HepG2 (cell line): ENCODE results near the gene GNG4. TPM values are rescaled to one million over a fixed set of nuclear protein-coding genes. Genes with fewer than 3 reads are reported as not detected.

Experiments
- ATAC-seq: fragments of 200-7000 bp; cut with Tn5 transposase; 3 replicates; pipeline ENCODE4 v1.9.1; 2020; ENCODE audit warnings: mild to moderate bottlenecking, moderate library complexity
- BruUV-seq: library from RNA; stranded (reverse); fragments of 400-500 nt; replicated peaks from 2 replicates; lab custom pipeline; 2021; lab: Mats Ljungman, UMichigan
- CTCF ChIA-PET: fragments of 300-600 bp; formaldehyde crosslinking; extraction: SDS; loops from one replicate; lab custom pipeline; 2021; ENCODE audit warnings: low total read pairs, inconsistent platforms, low intra/inter-chr PET ratio; lab: Yijun Ruan, JAX
- POLR2A ChIA-PET: fragments of 350-600 bp; sonication (Branson Sonifier 250); formaldehyde crosslinking; loops from one replicate; lab custom pipeline; 2020; ENCODE audit warnings: antibody characterized with exemption, inconsistent platforms; lab: Yijun Ruan, JAX
- DNase-seq: peaks from one replicate; pipeline ENCODE4 v3.0.0-alpha.2; 2015; ENCODE audit warnings: low spot score
- FAIRE-seq: peaks from 3 replicates; lab custom pipeline; 2011; peaks lifted over from hg19 to GRCh38; lab: Jason Lieb, UNC
- H2AFZ ChIP-seq: one replicate; pipeline ENCODE4 v1.6.1; 2011; ENCODE audit warnings: low read length, inconsistent platforms
- H3K27ac ChIP-seq: fragments of 300-600 bp; 3 replicates; pipeline ENCODE4 v1.8.0; 2011; ENCODE audit warnings: mixed run types, mild to moderate bottlenecking, mixed read lengths, low read length, inconsistent platforms; ENCODE audit not compliant: insufficient read depth; ENCODE audit errors: extremely low read length
- H3K27me3 ChIP-seq, 2 experiments: fragments of 200-600 bp in 1 of 2; 2 replicates in 1 of 2; 3 replicates in 1 of 2; pipeline versions ENCODE4 v1.6.0 to v1.8.0; 2011; ENCODE audit warnings: low read length in 2 of 2, mild to moderate bottlenecking in 2 of 2, moderate library complexity in 2 of 2, inconsistent platforms in 1 of 2; ENCODE audit not compliant: insufficient read depth in 2 of 2, control insufficient read depth in 1 of 2
- H3K36me3 ChIP-seq, 2 experiments: fragments of 200-600 bp in 1 of 2; replicated peaks in 1 of 2; 2 replicates in 1 of 2; 3 replicates in 1 of 2; pipeline versions ENCODE4 v1.5.1 to v1.8.0; 2011; ENCODE audit warnings: low read length in 2 of 2, inconsistent platforms in 1 of 2; ENCODE audit not compliant: insufficient read depth in 2 of 2, control insufficient read depth in 1 of 2
- H3K4me1 ChIP-seq: 2 replicates; pipeline ENCODE4 v1.5.1; 2012; ENCODE audit warnings: low read length, inconsistent platforms; ENCODE audit not compliant: insufficient read depth
- H3K4me2 ChIP-seq: 2 replicates; pipeline ENCODE4 v1.6.0; 2011; ENCODE audit warnings: low read depth, low read length, inconsistent platforms
- H3K4me3 ChIP-seq, 3 experiments: fragments of 200-600 bp in 1 of 3; sonication (generic), shearing (Covaris generic) in 1 of 3; replicated peaks in 1 of 3; 2 replicates each; pipeline ENCODE4 v1.5.1; 2011 to 2016; ENCODE audit warnings: low read length in 3 of 3, inconsistent platforms in 2 of 3, low read depth in 2 of 3, mild to moderate bottlenecking in 2 of 3, control low read depth in 1 of 3, mixed read lengths in 1 of 3; ENCODE audit not compliant: insufficient read depth in 1 of 3
- H3K79me2 ChIP-seq: one replicate; pipeline ENCODE4 v1.6.1; 2011; ENCODE audit warnings: low read length, inconsistent platforms; ENCODE audit not compliant: insufficient read depth
- H3K9ac ChIP-seq: 2 replicates; pipeline ENCODE4 v1.6.0; 2011; ENCODE audit warnings: mild to moderate bottlenecking, low read depth, low read length, inconsistent platforms; ENCODE audit not compliant: insufficient read depth
- H3K9me3 ChIP-seq: 2 replicates; pipeline ENCODE4 v1.5.1; 2012; ENCODE audit warnings: mild to moderate bottlenecking, low read length
- H4K20me1 ChIP-seq: 2 replicates; pipeline ENCODE4 v1.6.0; 2011; ENCODE audit warnings: inconsistent platforms, mild to moderate bottlenecking, low read length, moderate library complexity; ENCODE audit not compliant: insufficient read depth
- ARID3A ChIP-seq: IDR thresholded peaks from 2 replicates; pipeline ENCODE4 v1.6.1; 2012; ENCODE audit warnings: low read depth, low read length, improper control_type of control experiment
- MAFF ChIP-seq: IDR thresholded peaks from 2 replicates; pipeline ENCODE4 v1.6.1; 2011; ENCODE audit warnings: low read depth, low read length, improper control_type of control experiment
- MAFK ChIP-seq, 2 experiments: IDR thresholded peaks in 1 of 2; conservative IDR thresholded peaks in 1 of 2; 2 replicates each; pipeline ENCODE4 v1.6.1; 2011; ENCODE audit warnings: improper control_type of control experiment in 2 of 2, low read length in 2 of 2
- NFRKB ChIP-seq: fragments of 450-650 bp; IDR thresholded peaks from 2 replicates; pipeline ENCODE4 v1.6.1; 2017
- SETDB1 ChIP-seq: sonication (generic); formaldehyde crosslinking; IDR thresholded peaks from 2 replicates; pipeline ENCODE4 v1.5.1; 2020; ENCODE audit warnings: missing genetic modification reagents, mild to moderate bottlenecking, borderline replicate concordance
- STAT6 ChIP-seq: sonication (generic); formaldehyde crosslinking; IDR thresholded peaks from 2 replicates; pipeline ENCODE4 v1.4.0; 2020; ENCODE audit warnings: missing genetic modification reagents, mild to moderate bottlenecking, borderline replicate concordance
- ZNF138 ChIP-seq: sonication (generic); formaldehyde crosslinking; IDR thresholded peaks from 2 replicates; pipeline ENCODE4 v1.5.0; 2020; ENCODE audit warnings: mild to moderate bottlenecking, low read depth, missing genetic modification reagents
- ZNF280D ChIP-seq: sonication (generic); formaldehyde crosslinking; IDR thresholded peaks from 2 replicates; pipeline ENCODE4 v1.5.1; 2020; ENCODE audit warnings: mild to moderate bottlenecking, missing genetic modification reagents
- ZNF562 ChIP-seq: sonication (generic); formaldehyde crosslinking; IDR thresholded peaks from 2 replicates; pipeline ENCODE4 v1.8.0; 2022; ENCODE audit warnings: missing genetic modification reagents, borderline replicate concordance
- WGBS: methylation state at CpG from one replicate; pipeline ENCODE4 v1.1.6; 2017; ENCODE audit warnings: low lambda C conversion rate; 5-methylcytosine and 5-hydroxymethylcytosine counted together
- in situ Hi-C: cut with HindIII; loops from 2 replicates; pipeline ENCODE4 v1.10.0; 2017; ENCODE audit warnings: low pct_unique_long_range_greater_than_20kb; ENCODE audit not compliant: extremely low pct_ligation_motif_present
- intact Hi-C: fragments of 100-400 bp; cut with micrococcal nuclease; formaldehyde crosslinking; loops from one replicate; pipeline ENCODE4 v1.10.0; 2022; ENCODE audit not compliant: unreplicated experiment
- polyA plus RNA-seq, 8 experiments: library from polyadenylated mRNA; depleted of rRNA in 3 of 8; stranded (reverse) in 7 of 8; unstranded in 1 of 8; fragments of >200 nt; fragmentation: Illumina TruSeq in 4 of 8; extraction: Trizol in 4 of 8; gene quantifications; 2 replicates each; pipeline versions ENCODE4 v1.2.1 to v1.2.3, GENCODE V29; 2011 to 2016; ENCODE audit warnings: low read depth in 4 of 8, missing spikeins in 1 of 8, mixed read lengths in 1 of 8; ENCODE audit not compliant: insufficient read depth in 1 of 8
- total RNA-seq, 5 experiments: library from RNA; depleted of rRNA; stranded (reverse); fragments of >200 nt; fragmentation: Illumina TruSeq; extraction: Trizol; gene quantifications; 2 replicates each; pipeline ENCODE4 v1.2.3, GENCODE V29; 2016; ENCODE audit warnings: low read depth in 1 of 5

Gene GNG4
- total and polyA plus RNA-seq, 2 of the 13 experiments (the other 11 are each of a cell fraction or from before 2014, with no cell fraction given) = 27.1 to 69.5 TPM

- H3K9ac ChIP-seq = no peak overlapping the region
- DNase-seq = no peak
- POLR2A ChIA-PET = no interaction called here
- no peaks in the 10 kb centered on the region for H4K20me1 ChIP-seq
- no peak overlapping the region for H3K4me3 ChIP-seq
- peak; percentile 54 to 74 for TF ChIP-seq MAFK (conservative IDR thresholded peaks at IDR 0.05 in 1 of 2, IDR thresholded peaks at IDR 0.05 in 1 of 2; ENCODE audit: low read length in 2 of 2)
- no peak for TF ChIP-seq ARID3A
- TF ChIP-seq NFRKB = no peak
- TF ChIP-seq MAFF = peak; percentile 61
- TF ChIP-seq, all 625 proteins: peak for 2
- no peak for ATAC-seq
- Histone ChIP-seq H3K27me3 (no peaks in the 10 kb centered on the region), H3K79me2 (no peaks in the 10 kb centered on the region), H3K4me1 (peaks cover 12% of the 10 kb centered on the region; the same call in 1 of the 2 replicates), H3K9me3 (peaks cover 36% of the 10 kb centered on the region), H3K36me3 (no peaks in the 10 kb centered on the region), H3K27ac (no peak overlapping the region), H2AFZ (no peak overlapping the region), H3K4me2 (no peak overlapping the region)
- WGBS = 67% methylated on average over 1 of the region's 1 CpG
- intact Hi-C loops (no loop called here), in situ Hi-C loops (no loop called here)
- CTCF ChIA-PET = no interaction called here
- FAIRE-seq = no peak
- BruUV-seq = no TSS peak
Observed at GRCh38 chr1:235671992-235672391, 22.4 kb upstream of the GNG4 start.

GRCh38 chr1:235670157-235670776 lies 20.7 kb upstream of the GNG4 start:
- H3K27me3 ChIP-seq = no peaks in the 10 kb centered on the region
- FAIRE-seq (no peak), ATAC-seq (no peak), DNase-seq (no peak)
- WGBS = 91% methylated on average over 8 of the region's 8 CpGs
- H3K4me2 ChIP-seq = no peak overlapping the region
- H3K4me3 ChIP-seq = no peak overlapping the region
- no peaks in the 10 kb centered on the region for H4K20me1 ChIP-seq
- no peak overlapping the region for H2AFZ ChIP-seq
- in situ Hi-C loops = no loop called here
- H3K9me3 ChIP-seq = peaks cover 34% of the 10 kb centered on the region
- no peak overlapping the region for H3K27ac ChIP-seq
- intact Hi-C loops = no loop called here
- no peak overlapping the region for H3K9ac ChIP-seq
- CTCF ChIA-PET = no interaction called here
- H3K4me1 ChIP-seq = peaks cover 8% of the 10 kb centered on the region; the same call in 1 of the 2 replicates
- TF ChIP-seq ZNF138 (CRISPR knock-in tag) (no peak), ZNF280D (CRISPR knock-in tag) (0 out of 2 replicates have a peak, but pooled peaks have one; percentile 39), ZNF562 (CRISPR knock-in tag) (peak; percentile 98), STAT6 (CRISPR knock-in tag) (no peak), SETDB1 (peak; percentile 89; the same call in 1 of the 2 replicates)
- BruUV-seq = no TSS peak
- POLR2A ChIA-PET = no interaction called here
- no peaks in the 10 kb centered on the region for H3K36me3 ChIP-seq
- H3K79me2 ChIP-seq = no peaks in the 10 kb centered on the region
